HCT116 (cell line): ENCODE data around the gene BMP7. TPM values are rescaled to one million over a fixed set of nuclear protein-coding genes. Genes with fewer than 3 reads are reported as not detected.

Experiments used
- ATAC-seq: fragments of 200-7000 bp; cut with Tn5 transposase; 2 replicates; pipeline ENCODE4 v1.9.1; 2020; ENCODE audit warnings: mild to moderate bottlenecking, moderate library complexity
- BruUV-seq: library from RNA; stranded (reverse); fragments of 400-500 nt; replicated peaks from 2 replicates; lab custom pipeline; 2021; lab: Mats Ljungman, UMichigan
- CTCF ChIA-PET: fragments of 300-600 bp; sonication (Branson Sonifier 250); formaldehyde crosslinking; loops from one replicate; lab custom pipeline; 2021; ENCODE audit warnings: antibody characterized with exemption; lab: Charles Lee
- POLR2A ChIA-PET: fragments of 300-600, 350-600 bp; sonication (Branson Sonifier 250); formaldehyde crosslinking; loops from one replicate; lab custom pipeline; 2021; ENCODE audit warnings: antibody characterized with exemption; lab: Charles Lee
- RAD21 ChIA-PET, 2 experiments: fragments of 300-600 bp; sonication (Branson Sonifier 250); formaldehyde crosslinking; loops; one replicate each; lab custom pipeline; 2023; ENCODE audit warnings: low total read pairs in 2 of 2; ENCODE audit not compliant: uncharacterized antibody in 2 of 2, unreplicated experiment in 2 of 2, low non-redundant PET in 1 of 2; lab: Charles Lee
- DNase-seq: peaks from one replicate; pipeline ENCODE4 v3.0.0-alpha.2; 2010; ENCODE audit warnings: low read depth, low spot score
- H2AFZ ChIP-seq: fragments of 200-600 bp; shearing (Covaris generic), sonication (generic); 2 replicates; pipeline ENCODE4 v1.6.1; 2017; ENCODE audit warnings: low read depth, mixed run types, mixed read lengths, antibody characterized with exemption, low read length; ENCODE audit not compliant: poor library complexity, severe bottlenecking
- H3K27ac ChIP-seq: 2 replicates; pipeline ENCODE4 v1.5.1; 2012; ENCODE audit warnings: low read depth, low read length
- H3K27me3 ChIP-seq: fragments of 200-600 bp; sonication (generic); 2 replicates; pipeline ENCODE4 v1.6.1; 2016; ENCODE audit warnings: mixed run types, low read length, mixed read lengths; ENCODE audit not compliant: insufficient read depth
- H3K36me3 ChIP-seq, 2 experiments: fragments of 200-500 bp in 1 of 2; fragments of 200-600 bp in 1 of 2; sonication (Bioruptor generic) in 1 of 2; sonication (generic) in 1 of 2; 2 replicates each; pipeline versions ENCODE4 v1.5.1 to v1.6.1; 2014 to 2016; ENCODE audit warnings: low read length in 2 of 2, inconsistent platforms in 1 of 2, mixed read lengths in 1 of 2, mixed run types in 1 of 2; ENCODE audit not compliant: insufficient read depth in 2 of 2, control insufficient read depth in 1 of 2
- H3K4me1 ChIP-seq, 2 experiments: fragments of 200-600 bp in 1 of 2; sonication (generic) in 1 of 2; 2 replicates each; pipeline versions ENCODE4 v1.5.1 to v1.6.1; 2012 to 2017; ENCODE audit warnings: low read length in 2 of 2, inconsistent platforms in 1 of 2, mild to moderate bottlenecking in 1 of 2, mixed read lengths in 1 of 2, mixed run types in 1 of 2, moderate library complexity in 1 of 2; ENCODE audit not compliant: insufficient read depth in 2 of 2, control insufficient read depth in 1 of 2
- H3K4me2 ChIP-seq: fragments of 200-600 bp; sonication (generic); 2 replicates; pipeline ENCODE4 v1.6.1; 2017; ENCODE audit warnings: mixed run types, low read length, mixed read lengths
- H3K4me3 ChIP-seq, 2 experiments: fragments of 200-600 bp in 1 of 2; sonication (generic) in 1 of 2; replicated peaks in 1 of 2; 2 replicates each; pipeline ENCODE4 v1.5.1; 2011 to 2016; ENCODE audit warnings: low read length in 2 of 2, control low read depth in 1 of 2, low read depth in 1 of 2, mild to moderate bottlenecking in 1 of 2, mixed read lengths in 1 of 2, mixed run types in 1 of 2
- H3K79me2 ChIP-seq: fragments of 200-600 bp; sonication (generic); 2 replicates; pipeline ENCODE4 v1.6.1; 2017; ENCODE audit warnings: mild to moderate bottlenecking, mixed run types, low read length, moderate library complexity, mixed read lengths; ENCODE audit not compliant: insufficient read depth
- H3K9ac ChIP-seq: fragments of 200-600 bp; sonication (generic); 2 replicates; pipeline ENCODE4 v1.6.1; 2016; ENCODE audit warnings: low read length, mixed read lengths
- H3K9me2 ChIP-seq: fragments of 200-600 bp; sonication (generic), shearing (Covaris generic); 2 replicates; pipeline ENCODE4 v1.6.1; 2017; ENCODE audit warnings: mixed run types, mild to moderate bottlenecking, moderate library complexity; ENCODE audit not compliant: insufficient read depth
- H3K9me3 ChIP-seq, 2 experiments: fragments of 200-500 bp in 1 of 2; fragments of 200-600 bp in 1 of 2; sonication (Bioruptor generic) in 1 of 2; sonication (generic) in 1 of 2; 2 replicates each; pipeline ENCODE4 v1.6.1; 2014 to 2017; ENCODE audit warnings: low read length in 2 of 2, mixed read lengths in 2 of 2, inconsistent platforms in 1 of 2, low read depth in 1 of 2, mild to moderate bottlenecking in 1 of 2, mixed run types in 1 of 2, moderate library complexity in 1 of 2; ENCODE audit not compliant: control insufficient read depth in 1 of 2, insufficient read depth in 1 of 2
- H4K20me1 ChIP-seq: fragments of 200-600 bp; sonication (generic), shearing (Covaris generic); 2 replicates; pipeline ENCODE4 v1.6.1; 2017; ENCODE audit warnings: mixed run types, mild to moderate bottlenecking, moderate library complexity; ENCODE audit not compliant: insufficient read depth
- CBX3 ChIP-seq: IDR thresholded peaks from 2 replicates; pipeline ENCODE4 v1.6.1; 2012; ENCODE audit warnings: low read depth
- EGR1 ChIP-seq: IDR thresholded peaks from 2 replicates; pipeline ENCODE4 v1.6.1; 2012; ENCODE audit warnings: low read depth
- ELF1 ChIP-seq: IDR thresholded peaks from 2 replicates; pipeline ENCODE4 v1.6.1; 2012; ENCODE audit warnings: low read depth, borderline replicate concordance
- EZH2 ChIP-seq: fragments of 200-600 bp; sonication (generic); IDR thresholded peaks from 2 replicates; pipeline ENCODE4 v1.6.1; 2017; ENCODE audit warnings: antibody characterized with exemption, mixed run types
- EZH2phosphoT487 ChIP-seq: fragments of 200-600 bp; IDR thresholded peaks from 2 replicates; pipeline ENCODE4 v1.6.1; 2018; ENCODE audit warnings: antibody characterized with exemption, borderline replicate concordance
- JUND ChIP-seq: IDR thresholded peaks from 2 replicates; pipeline ENCODE4 v1.6.1; 2012
- POLR2A ChIP-seq: IDR thresholded peaks from 2 replicates; pipeline ENCODE4 v1.7.0; 2011; ENCODE audit warnings: borderline replicate concordance; ENCODE audit not compliant: insufficient read depth, insufficient read length; ENCODE audit errors: extremely low read depth
- RAD21 ChIP-seq: IDR thresholded peaks from 2 replicates; pipeline ENCODE4 v1.6.1; 2012; ENCODE audit warnings: low read depth, mild to moderate bottlenecking
- SP1 ChIP-seq: IDR thresholded peaks from 2 replicates; pipeline ENCODE4 v1.6.1; 2012; ENCODE audit warnings: low read depth
- ZNF274 ChIP-seq: fragments of 200-500 bp; sonication (Bioruptor generic); IDR thresholded peaks from 2 replicates; pipeline ENCODE4 v1.6.1; 2014; ENCODE audit warnings: mild to moderate bottlenecking, low read depth, low read length, inconsistent platforms
- intact Hi-C: fragments of 100-400 bp; cut with micrococcal nuclease; formaldehyde crosslinking; loops from 2 replicates; pipeline ENCODE4 v1.10.0; 2022
- total RNA-seq: library from RNA; stranded (reverse); gene quantifications from one replicate; pipeline ENCODE4 v1.2.1, GENCODE V29; 2021; ENCODE audit not compliant: unreplicated experiment
- TF ChIP-seq, protein P1 (sequence below): IDR thresholded peaks from 2 replicates; pipeline ENCODE4 v1.6.1; 2012; ENCODE audit warnings: low read depth
- TF ChIP-seq, protein P2 (sequence below): IDR thresholded peaks from 2 replicates; pipeline ENCODE4 v1.6.1; 2012
- TF ChIP-seq, protein P3 (sequence below): IDR thresholded peaks from 2 replicates; pipeline ENCODE4 v1.6.1; 2011; ENCODE audit warnings: mild to moderate bottlenecking, low read length, moderate library complexity; ENCODE audit not compliant: insufficient replicate concordance; ENCODE audit errors: extremely low read depth

The BMP7 gene
- total RNA-seq, 1 experiment from 2014 or later, result 7.0 TPM

DNA sequence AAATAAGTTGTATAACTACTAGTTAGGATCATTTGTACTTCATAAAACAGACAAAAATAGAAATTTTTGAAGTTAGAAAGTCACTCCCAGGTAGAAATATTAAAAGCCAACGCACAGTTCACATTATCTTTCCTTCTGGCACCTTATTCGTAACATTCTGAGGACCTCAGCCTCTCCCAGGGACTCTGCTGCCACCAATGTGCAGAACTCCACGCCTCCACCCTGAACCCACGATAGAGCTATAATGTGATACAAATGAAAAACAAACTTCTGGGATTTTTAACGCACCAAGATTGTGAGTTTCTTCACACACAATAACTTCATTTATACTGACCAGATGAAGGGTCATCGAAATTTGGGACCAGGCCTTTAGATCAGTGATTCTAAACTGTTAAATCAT, 9.5 kb downstream of the BMP7 start:
- Histone ChIP-seq H3K79me2 (no peaks in the 10 kb centered on the region), H2AFZ (no peak overlapping the region), H3K9me3 (no peaks in the 10 kb centered on the region), H3K27me3 (no peaks in the 10 kb centered on the region), H3K36me3 (no peaks in the 10 kb centered on the region), H3K4me2 (no peak overlapping the region), H3K4me1 (no peaks in the 10 kb centered on the region), H3K9me2 (no peaks in the 10 kb centered on the region), H4K20me1 (no peaks in the 10 kb centered on the region), H3K4me3 (no peak overlapping the region), H3K9ac (no peak overlapping the region), H3K27ac (no peak overlapping the region)
- POLR2A ChIA-PET, result no interaction called here
- intact Hi-C loops, result no loop called here
- no peak for DNase-seq
- TF ChIP-seq RAD21 (no peak; the same call in 1 of the 2 replicates), EGR1 (no peak), SP1 (no peak), ELF1 (no peak), ZNF274 (no peak), POLR2A (no peak), EZH2 (no peak)
- TF ChIP-seq, protein P1, sequence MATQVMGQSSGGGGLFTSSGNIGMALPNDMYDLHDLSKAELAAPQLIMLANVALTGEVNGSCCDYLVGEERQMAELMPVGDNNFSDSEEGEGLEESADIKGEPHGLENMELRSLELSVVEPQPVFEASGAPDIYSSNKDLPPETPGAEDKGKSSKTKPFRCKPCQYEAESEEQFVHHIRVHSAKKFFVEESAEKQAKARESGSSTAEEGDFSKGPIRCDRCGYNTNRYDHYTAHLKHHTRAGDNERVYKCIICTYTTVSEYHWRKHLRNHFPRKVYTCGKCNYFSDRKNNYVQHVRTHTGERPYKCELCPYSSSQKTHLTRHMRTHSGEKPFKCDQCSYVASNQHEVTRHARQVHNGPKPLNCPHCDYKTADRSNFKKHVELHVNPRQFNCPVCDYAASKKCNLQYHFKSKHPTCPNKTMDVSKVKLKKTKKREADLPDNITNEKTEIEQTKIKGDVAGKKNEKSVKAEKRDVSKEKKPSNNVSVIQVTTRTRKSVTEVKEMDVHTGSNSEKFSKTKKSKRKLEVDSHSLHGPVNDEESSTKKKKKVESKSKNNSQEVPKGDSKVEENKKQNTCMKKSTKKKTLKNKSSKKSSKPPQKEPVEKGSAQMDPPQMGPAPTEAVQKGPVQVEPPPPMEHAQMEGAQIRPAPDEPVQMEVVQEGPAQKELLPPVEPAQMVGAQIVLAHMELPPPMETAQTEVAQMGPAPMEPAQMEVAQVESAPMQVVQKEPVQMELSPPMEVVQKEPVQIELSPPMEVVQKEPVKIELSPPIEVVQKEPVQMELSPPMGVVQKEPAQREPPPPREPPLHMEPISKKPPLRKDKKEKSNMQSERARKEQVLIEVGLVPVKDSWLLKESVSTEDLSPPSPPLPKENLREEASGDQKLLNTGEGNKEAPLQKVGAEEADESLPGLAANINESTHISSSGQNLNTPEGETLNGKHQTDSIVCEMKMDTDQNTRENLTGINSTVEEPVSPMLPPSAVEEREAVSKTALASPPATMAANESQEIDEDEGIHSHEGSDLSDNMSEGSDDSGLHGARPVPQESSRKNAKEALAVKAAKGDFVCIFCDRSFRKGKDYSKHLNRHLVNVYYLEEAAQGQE, result no peak
- no peak for ATAC-seq
- no TSS peak for BruUV-seq
- RAD21 ChIA-PET, result no interaction called here
- CTCF ChIA-PET, result no interaction called here

DNA sequence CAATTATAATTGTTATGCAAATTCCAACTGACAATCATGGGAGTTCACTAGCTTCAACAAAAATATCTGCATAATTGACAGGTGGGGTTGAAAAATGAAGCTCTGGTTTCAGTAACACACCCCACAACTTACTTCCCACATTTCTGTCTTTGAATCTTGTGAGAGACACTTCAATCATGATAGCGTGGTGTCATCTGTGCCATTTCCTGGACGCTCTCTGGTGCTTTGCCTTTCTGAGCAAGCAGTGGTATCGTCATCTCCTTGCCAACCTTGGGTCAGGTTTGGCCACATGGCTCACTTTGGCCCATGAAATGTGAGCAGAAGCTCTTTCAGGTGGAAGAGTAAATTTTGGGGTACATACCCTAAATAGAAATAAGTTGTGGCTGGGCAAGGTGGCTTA, 10.2 kb downstream of the BMP7 start:
- RAD21 ChIA-PET, result no interaction called here
- DNase-seq (no peak), ATAC-seq (no peak)
- H3K9ac ChIP-seq, result no peak overlapping the region
- peaks cover 0 to 4% of the 10 kb centered on the region in 2 experiments; a peak in 2 of 4 replicates for H3K4me1 ChIP-seq
- H3K79me2 ChIP-seq, result no peaks in the 10 kb centered on the region
- no peak overlapping the region for H3K27ac ChIP-seq
- no peak overlapping the region for H3K4me3 ChIP-seq
- no peak overlapping the region for H3K4me2 ChIP-seq
- no TSS peak for BruUV-seq
- H2AFZ ChIP-seq, result no peak overlapping the region
- no peaks in the 10 kb centered on the region for H3K9me3 ChIP-seq
- no peaks in the 10 kb centered on the region for H3K9me2 ChIP-seq
- POLR2A ChIA-PET, result no interaction called here
- no peaks in the 10 kb centered on the region for H3K27me3 ChIP-seq
- CTCF ChIA-PET, result no interaction called here
- no peaks in the 10 kb centered on the region for H4K20me1 ChIP-seq
- no peaks in the 10 kb centered on the region for H3K36me3 ChIP-seq
- intact Hi-C loops, result no loop called here
- TF ChIP-seq JUND (no peak), SP1 (no peak), EZH2phosphoT487 (no peak), CBX3 (no peak), EZH2 (no peak)
- TF ChIP-seq, protein P2, sequence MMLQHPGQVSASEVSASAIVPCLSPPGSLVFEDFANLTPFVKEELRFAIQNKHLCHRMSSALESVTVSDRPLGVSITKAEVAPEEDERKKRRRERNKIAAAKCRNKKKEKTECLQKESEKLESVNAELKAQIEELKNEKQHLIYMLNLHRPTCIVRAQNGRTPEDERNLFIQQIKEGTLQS, result no peak
- TF ChIP-seq, protein P3, sequence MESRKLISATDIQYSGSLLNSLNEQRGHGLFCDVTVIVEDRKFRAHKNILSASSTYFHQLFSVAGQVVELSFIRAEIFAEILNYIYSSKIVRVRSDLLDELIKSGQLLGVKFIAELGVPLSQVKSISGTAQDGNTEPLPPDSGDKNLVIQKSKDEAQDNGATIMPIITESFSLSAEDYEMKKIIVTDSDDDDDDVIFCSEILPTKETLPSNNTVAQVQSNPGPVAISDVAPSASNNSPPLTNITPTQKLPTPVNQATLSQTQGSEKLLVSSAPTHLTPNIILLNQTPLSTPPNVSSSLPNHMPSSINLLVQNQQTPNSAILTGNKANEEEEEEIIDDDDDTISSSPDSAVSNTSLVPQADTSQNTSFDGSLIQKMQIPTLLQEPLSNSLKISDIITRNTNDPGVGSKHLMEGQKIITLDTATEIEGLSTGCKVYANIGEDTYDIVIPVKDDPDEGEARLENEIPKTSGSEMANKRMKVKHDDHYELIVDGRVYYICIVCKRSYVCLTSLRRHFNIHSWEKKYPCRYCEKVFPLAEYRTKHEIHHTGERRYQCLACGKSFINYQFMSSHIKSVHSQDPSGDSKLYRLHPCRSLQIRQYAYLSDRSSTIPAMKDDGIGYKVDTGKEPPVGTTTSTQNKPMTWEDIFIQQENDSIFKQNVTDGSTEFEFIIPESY, result no peak
